SH-SY5Y (cell line): ENCODE results near the gene HNRNPUL1.

Experiments
- GATA2 ChIP-seq: IDR thresholded peaks from 2 replicates; pipeline ENCODE4 v1.6.1; 2011; ENCODE audit warnings: mild to moderate bottlenecking, low read depth, low read length
- GATA3 ChIP-seq: IDR thresholded peaks from 2 replicates; pipeline ENCODE4 v1.6.1; 2011; ENCODE audit warnings: low read depth, mild to moderate bottlenecking, low read length, moderate library complexity

DNA sequence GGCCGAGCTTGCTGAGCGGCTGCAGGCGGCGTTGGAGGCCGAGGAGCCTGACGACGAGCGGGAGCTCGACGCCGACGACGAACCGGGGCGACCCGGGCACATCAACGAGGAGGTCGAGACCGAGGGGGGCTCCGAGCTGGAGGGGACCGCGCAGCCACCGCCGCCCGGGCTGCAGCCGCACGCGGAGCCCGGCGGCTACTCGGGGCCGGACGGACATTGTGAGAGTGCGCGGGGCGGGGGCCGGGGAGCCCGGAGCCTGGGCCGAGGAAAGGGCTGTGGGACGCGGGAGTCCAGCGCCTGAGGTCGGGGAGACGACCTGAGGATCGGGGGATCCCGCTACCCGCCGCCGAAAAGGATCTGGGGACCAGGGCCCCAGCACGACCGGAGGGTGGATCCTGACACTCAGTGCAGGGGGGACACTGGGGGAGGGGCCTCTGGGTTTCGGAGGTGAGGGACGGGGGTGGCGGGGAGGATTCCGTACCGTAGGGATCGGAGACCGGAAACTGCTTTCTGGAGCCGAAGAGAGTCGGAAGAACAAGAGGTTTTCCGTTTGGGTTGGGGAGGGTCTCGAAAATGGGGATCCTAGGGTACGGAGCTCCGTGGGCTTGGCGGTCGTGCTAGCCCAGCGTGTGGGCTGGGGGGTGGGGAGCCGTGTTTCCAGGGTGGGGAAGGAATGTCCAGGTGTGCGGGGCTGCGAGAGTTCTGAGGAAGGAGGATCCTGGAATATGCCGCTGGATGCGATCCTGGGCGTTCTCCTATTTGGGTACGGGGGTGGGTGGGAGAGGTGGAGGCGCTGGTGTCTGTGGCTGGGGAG is 616 bp downstream of the HNRNPUL1 start:
- TF ChIP-seq GATA3 (no peak), GATA2 (no peak)
